HG02973 (cell line): ENCODE data around the gene FUNDC2.
A peak's percentile ranks its signal among the peaks of the same experiment; 100 is the strongest.

Experiments used
- ATAC-seq: cut with Tn5 transposase; IDR thresholded peaks from one replicate; pipeline ENCODE4 v1.9.1; 2021; ENCODE audit warnings: moderate library complexity; ENCODE audit not compliant: unreplicated experiment

FUNDC2 gene

DNA sequence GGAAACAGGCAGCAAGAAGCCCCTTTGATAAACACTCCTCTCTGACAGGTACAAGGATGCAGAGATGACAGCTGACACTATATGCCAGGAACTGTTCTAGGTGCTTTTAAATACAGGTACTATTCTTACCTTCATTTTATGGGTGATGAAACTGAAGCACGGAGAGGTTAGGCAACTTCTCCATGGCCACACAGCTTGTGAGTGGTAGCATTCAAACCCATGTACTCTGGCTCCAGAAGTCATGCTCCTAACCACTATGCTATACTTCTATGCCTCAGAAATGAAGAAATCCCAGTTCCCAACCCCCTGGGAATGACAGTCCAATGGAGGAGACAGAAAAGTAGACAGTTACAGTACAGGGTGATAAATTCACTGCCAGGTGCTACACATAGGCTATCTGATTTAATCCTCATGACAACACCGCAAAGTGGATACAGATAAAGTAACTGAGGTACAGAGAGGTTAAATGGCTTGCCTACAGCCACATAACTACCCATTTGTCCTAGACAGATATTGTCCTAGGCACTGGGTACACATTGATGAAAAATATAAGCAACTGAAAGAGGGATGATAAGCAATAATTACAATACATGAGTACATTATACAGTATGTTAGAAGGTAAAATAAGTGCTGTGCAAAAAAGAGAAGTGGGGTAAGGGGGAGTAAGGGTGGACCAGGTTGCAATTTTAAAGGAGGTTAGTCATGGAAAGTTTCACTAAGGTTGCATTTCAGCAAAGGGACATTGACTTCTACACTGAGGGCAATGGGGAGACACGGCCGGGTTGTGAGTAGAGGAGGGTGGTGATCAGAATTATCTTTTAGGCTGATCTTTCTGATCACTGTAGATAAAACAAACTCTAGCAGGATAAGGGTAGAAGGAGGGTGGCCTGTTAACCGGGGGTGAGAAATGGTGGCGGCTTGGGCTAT is 2.5 kb upstream of the FUNDC2 start:
- no peak for ATAC-seq

DNA sequence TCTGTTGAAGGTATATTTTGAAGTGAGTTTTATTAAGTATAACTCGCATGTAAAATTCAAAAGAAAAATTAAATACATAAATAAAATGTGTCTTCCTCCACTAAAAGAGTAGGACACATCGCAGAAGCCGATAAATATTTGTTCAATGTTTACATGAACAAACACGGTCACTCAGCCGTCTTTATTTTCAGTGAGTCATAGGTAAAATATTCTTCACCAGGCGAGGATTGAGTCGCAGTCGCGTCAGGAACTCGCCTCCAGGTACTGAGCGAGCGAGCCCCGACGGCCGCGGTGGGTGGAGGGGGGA is 271 bp upstream of the FUNDC2 start:
- no peak for ATAC-seq

DNA sequence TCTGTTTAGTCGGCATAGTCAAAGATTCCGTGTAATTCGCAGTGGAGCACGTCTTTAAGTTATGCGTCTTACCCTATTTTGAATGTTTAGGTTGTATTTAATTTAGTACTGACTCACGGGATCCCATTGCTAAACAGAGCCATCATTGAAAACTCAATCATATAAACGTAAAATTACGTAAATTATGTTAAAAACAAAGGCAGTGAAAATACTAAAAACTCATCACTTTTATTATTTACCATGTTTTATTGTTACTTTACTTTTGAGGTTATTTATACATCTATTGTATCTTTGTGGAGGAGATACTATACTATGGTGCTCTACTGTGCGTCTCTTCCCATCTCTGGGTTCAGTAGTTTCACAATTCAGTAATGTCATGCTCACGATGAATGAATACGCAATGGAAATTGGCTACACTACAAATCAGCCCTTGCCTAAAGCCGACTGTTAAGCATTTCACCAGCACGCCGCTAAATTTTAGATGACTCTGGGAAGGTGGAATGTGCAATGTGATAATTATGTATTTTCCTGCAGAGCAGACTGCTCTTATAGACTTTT is 944 bp downstream of the FUNDC2 start:
- ATAC-seq = no peak

DNA sequence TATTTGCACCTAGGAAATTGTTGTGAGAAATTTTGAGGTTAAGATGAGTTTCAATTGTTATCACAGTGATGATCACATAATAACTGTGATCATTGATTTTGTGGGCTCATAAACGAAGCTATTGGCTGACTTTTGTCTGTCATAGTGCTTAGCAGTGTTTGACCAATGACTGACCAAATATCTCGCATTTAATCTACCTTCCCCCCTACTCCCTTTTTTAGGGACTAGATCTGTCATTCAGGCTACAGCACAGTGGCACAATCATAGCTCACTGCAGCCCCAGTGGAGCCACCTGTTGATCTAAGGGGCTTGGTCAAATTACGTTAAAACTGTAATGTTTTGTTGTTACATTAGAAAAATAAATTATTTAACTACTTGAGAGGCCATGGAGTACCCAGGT is 1.5 kb downstream of the FUNDC2 start:
- no peak for ATAC-seq

DNA sequence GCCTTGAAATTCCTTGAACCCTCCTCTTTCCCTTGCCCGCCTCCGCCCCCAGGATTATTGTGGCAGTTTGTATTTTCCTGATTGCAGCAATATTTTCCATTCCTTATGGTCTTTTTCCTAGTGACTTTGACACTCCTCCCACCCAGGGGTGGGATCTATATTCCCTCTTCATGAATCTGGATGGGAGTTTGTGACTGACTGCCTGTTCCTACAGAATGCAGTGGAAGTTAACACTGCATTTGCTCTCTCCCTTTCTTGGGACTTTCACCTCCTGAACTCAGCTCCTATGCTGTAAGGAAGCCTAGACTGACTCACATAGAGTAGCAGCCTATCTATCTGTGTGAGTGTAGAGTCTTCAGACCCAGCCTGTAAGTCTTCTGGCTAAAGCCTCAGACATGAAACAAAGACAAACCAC is 2.2 kb downstream of the FUNDC2 start:
- no peak for ATAC-seq

DNA sequence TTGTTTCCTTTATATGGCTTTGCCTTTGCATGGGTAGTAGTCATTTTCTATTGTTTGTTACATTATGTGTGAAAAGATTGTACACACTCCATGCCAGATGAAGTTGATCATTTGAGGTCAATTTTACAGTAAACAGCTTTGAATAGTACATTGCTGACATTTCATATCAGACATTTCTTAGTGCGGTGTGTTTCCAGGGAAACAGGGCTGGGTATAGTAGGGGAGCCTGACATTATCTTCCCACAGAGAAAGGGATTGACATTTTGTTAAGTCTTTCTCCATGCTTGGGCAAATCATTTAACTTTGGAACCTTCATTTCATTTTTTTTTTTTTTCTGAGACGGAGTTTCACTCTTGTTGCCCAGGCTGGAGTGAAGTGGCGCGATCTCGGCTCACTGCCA is 5.0 kb downstream of the FUNDC2 start:
- ATAC-seq = no peak

DNA sequence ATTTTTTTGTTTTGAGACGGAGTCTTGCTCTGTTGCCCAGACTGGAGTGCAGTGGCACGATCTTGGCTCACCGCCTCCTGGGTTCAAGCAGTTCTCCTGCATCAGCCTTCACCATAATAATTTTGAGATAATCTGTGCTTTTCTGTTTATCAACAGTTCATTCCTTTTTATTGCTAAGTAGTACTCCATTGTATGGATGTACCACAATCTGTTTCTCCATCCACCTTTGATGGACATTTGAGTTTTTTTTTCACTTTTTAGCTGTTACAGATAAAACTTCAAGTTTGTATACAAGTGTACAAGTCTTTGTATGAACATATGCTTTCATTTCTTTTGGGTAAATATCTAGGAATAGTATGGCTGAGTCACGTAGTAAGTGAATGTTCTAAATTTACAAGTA is 9.0 kb downstream of the FUNDC2 start:
- no peak for ATAC-seq

DNA sequence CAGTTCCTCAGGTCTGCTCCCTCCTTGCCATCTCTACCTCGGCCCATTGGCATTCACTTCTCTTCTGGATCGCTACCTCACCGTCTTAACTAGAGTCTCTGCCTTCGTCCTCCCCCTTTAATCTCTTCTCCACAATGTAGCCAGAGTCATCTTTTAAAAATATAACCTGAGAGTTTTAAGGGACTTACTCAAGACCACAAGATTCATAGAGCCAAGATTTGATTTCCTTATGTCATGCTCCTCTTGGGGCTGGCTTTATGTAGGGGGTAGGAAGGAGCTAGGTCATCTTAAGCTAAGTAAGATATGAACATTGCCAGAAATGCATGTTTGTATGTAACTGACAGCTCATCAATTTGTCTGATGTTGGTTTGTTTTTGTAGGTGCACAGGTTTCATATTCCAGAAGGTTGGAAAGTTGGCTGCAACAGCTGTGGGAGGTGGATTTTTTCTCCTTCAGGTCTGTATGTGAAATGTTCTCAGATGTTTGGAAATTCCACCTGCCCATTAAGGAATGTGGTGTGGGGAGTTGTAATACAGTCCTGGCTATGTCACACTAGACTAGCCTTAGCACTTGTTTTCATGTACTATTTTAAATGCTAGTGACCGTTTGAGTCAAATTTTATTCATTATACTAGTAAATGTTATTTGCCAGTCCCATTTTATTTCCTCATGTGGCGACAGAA is 19.6 kb downstream of the FUNDC2 start:
- no peak for ATAC-seq

DNA sequence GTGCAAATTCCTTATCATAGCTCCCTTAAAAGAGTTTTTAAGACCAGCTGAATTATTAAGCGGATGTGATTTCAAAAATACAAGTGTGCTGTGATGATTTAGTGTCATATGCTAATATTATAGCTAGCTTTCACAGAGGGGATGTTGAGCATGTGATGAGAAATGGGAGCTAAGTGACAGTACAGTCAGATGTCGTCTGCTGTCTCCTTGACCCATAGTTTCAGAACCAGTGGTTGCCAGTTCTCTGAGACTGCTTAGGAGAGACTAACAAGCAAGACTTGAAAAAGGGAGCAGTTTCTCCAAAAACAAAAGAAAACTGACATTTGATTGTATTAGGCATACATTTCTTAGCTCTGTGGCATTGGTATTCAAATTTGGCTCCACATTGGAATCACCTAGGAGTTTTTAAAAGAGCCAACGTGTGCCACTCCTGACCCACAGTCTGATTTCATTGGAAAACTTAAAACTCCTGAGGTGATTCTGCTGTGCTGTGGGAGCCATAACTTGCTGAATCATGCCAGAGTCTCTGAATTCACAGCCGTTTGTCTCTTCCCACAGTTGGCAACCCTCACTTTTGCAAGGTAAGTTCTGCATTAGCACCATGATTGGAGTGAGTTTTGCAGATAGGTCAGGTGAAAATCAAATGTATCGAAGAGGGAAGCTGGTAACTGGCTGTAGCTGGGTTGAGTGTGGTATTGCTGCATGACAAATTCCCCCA is 20.3 kb downstream of the FUNDC2 start:
- no peak for ATAC-seq

DNA sequence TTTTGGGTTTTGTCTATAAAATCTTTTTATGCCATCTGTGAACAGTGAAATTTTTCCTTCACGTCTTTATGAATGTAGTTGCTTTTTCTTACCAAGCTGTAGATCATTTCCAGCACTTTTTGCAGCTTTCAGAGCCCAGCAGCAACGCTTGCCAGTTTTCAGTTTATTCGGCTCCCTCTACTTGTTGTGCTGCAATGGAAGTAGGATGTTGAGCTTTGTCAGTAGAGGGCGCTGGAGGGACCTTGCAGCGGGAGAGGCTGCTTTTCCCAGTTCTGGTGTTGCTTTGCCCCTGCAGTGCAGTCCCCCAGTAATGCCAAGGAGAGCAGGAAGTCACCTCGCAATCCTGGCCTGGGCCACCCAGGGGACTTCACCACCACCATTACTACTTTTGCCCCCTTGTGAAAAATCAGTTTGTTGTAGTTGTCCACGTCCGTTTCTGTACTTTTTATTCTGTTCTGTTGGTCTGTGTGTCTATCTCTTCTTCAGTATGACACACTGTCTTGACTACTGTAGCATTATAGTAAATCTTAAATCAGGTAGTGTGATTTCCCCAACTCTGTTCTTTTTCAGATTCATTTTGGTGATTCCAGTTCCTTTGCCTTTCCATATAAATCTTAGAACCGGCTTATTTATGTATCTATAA is 22.5 kb downstream of the FUNDC2 start:
- no peak for ATAC-seq

DNA sequence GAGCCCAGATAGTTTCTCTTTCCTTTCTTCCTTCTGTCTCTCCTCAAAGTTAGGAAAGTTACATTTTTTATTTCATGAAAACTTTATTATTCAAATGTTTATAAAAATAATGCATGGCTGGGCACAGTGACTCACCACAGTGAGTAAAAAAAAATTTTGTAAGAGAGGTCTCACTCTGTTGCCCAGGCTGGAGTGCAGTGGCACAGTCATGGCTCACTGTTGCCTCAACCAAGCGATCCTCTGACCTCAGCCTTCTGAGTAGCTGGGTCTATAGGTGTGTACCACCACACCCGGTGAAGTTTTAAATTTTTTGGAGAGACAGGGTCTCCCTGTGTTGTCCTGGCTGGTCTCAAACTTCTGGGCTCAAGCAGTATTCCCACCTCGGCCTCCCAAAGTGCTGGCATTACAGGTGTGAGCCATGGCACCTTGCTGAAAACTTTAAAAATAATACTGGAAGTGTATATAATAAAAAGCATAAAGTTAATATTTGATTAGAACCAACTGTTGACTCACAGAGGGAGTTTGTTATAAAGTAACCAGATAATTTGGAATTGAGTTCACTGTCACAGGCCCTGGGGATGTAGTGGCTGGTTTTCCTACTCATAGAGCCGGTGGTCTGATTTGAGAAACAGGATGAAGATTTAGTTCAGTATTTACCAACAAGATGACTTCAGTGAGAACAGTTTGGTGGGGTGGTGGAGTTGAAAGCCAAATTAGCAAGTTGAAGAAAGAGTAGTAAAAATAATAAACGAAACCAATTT is 26.3 kb downstream of the FUNDC2 start:
- ATAC-seq = no peak

DNA sequence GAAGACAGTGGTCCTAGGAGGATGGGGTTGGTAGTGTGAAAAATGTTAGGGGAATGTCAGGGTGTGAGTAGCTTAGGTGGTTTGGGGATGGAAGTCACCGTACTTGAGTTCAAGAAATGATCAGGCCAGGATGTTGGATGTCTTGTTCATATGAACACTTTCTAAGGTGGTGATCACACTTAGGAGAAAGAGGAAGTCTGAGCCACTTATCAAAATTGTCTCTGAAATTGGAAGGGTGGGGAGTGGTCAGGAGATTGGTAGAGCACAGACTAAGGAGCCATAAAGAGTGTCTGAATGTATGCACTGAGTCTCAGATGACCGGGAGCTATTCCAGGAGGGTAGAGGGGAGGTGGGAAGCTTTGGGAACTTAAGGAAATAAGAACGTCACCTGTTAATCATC is 27.0 kb downstream of the FUNDC2 start:
- ATAC-seq = no peak

DNA sequence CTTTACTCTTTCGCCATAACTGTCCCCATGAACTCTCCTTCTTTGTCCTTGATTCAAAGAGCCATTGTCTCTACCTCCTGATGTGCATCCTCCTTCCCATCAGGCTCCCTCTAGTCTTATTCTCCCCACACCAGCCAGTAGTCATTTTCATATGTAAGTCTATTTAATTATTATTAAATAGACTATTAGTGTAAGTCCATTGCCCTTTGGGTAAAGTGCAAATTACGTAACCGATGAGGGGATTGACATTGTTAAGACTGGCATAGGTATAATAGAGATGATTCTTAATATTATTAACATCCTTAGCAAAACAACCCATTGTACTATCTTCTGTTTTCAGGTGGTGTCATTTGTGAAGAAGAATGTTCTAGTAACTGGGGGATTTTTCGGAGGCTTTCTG is 27.6 kb downstream of the FUNDC2 start:
- ATAC-seq = no peak

DNA sequence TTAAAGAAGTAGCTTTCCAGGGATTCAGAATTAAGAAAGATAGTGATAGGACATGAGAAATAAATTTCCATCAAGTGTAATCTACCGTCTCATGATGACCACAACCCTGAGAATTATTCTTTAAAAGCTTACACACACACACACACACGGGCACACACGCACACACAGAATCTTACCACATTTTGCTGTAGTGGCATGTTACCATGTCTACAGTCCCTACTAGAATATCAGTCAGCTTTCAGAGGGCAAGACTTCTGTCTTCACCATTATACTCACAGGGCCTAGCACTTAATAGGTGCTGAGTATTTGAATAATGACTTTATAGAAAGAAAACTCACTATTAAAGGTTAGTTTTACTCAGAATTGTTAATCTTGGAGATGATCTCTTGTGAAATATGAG is 28.9 kb downstream of the FUNDC2 start:
- ATAC-seq = no peak

DNA sequence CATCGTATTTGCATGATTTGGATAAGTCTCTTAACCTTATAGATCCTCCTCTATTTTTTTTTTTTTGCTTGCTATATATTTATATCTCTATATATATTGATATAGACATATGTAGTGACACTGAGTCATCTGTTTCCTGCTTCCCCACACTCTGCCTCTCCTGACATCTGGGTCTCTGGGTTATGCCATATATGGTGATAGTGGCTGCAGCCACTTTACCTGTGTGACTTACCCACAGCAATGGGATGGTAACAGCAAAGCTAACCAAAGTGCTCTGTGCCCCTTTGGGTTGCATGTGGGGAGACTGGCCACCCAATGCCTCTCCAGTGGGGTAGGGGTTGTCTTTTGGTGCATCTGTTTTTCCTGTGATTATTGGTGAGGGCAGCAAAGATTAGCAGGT is 29.8 kb downstream of the FUNDC2 start:
- no peak for ATAC-seq

DNA sequence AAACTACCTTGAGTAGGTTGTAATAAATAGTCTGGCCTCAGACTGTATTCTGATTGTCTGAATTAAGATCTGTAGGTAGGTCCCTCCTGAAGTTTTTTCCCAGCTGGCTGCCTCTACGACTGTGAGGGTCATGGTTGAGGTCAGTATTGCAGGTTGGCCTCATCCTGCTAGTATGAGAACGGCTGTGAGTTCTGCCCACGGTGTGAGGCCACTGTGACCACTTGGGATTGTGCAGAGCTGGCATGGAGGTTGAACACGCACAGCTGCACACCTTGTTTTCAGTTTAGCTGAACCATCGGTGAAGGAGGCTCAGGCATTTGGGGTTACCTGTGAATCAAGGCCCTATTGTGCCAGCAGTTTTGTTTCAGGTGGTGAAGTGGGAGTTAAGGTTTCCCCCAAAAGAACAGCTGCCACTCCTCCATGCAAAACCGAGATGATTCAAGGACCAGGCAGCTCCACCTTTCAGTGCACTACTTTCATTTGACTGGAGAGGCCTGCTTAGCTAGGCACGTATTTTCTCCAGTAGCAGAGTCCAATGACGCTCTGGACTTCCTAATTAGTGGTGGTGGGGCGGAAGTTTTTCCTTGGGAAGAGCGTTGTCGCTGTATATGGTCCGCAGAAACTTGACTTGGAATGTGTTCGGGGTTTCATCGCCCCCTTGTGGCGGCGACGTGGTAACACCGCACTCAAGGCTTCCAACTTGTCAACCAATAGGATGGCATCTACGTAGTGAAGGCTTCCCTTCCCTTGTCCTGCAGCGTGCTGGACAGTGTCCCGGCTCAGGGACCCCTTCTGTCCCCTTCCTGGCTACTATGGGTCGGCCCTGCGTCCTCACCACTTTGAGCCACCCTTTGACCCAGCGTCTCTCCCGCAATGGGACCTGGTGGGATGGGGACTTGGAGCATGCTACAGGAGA is 30.5 kb downstream of the FUNDC2 start:
- ATAC-seq = peak; percentile 66

DNA sequence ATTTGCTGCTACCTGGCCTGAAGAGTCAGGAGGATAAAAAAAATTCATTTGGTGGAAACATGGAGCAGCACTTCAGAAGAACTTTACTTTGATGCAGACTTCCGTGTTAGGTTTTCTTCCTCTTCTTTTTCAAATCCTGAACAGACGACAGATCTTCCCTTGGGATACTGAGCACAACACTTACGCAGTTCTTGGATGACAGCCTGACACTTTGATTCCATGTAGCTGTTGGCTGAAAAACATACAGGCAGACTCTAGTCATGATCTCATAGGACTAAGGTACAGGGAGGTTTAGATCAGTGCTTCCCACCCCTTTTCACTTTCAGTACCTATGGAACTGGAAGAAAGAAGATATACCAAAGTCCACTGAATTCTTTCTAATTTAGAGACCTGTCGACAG is 35.1 kb downstream of the FUNDC2 start:
- no peak for ATAC-seq

DNA sequence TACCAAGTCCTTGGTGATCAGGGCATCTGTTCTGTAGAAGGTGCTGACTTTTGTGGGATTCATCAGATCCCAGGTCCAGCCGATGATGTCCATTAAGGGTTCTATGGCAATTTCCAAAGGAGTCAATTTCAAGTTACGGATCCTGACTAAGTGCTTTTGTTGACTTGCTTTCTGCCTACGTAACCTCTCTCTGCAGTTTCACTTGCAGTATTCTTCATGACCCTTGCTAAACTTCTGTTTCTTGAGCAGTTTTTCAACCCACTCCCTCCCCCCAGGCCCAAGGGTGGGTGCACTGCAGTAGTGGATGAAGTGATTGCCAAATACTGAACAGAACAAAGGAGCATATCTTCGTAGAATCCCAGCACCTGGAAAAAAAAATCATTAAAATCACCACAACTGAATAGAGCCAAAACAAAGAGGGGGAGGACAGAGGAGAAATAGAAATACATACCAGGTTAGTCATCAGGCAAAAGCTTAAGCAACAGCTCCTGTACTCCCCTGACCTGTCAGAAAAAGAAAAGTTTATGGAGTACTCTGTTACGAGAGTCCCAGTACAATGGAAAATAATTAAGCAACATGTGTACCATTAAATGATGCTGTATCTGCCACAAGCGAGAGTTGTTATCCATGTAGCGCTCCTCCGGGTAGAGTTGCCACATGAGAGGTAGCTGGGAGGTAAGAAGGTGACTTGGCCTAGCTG is 38.5 kb downstream of the FUNDC2 start:
- ATAC-seq = no peak

DNA sequence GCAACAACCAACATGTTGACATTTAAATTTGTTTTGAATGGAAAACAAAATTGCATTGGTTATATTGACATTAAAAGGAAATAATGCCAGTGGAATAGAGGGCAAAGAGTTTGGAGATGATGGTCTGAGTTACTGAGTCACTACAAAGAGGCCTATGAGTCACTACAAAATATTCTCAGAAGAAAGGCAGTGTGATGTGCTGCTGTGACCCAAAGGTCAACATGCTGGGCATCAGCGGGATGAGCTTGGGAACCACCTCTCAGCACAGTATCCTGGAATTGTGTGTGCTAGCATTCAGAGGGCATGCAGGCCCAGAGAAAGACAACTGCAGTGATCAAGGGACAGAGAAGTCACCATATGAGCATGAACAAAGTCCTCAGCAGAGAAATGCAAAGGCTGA is 41.5 kb downstream of the FUNDC2 start:
- ATAC-seq = no peak
